Measurements from ENCODE around the gene PLSCR5.
A peak's percentile ranks its signal among the peaks of the same experiment; 100 is the strongest.

Gene PLSCR5

DNA sequence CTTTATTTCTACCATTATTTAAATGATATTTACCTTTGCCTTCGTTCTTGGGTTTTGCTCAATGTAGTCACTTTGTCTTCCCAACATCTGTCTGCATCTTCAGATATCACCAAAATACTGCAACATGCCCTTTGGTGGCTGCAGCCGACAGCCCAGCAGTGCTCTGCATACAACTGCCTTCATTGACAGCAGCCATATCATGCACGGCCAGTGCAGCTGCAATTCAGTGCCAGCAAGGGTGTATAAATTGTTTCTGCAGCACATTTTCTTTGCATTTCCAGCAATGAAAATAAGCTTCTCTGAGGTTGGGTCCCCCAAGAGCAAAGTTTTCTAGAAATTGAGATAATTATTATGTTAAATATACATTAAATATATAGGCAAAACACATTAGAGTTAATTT, 6.0 kb upstream of the PLSCR5 start:
- no peak for DNase-seq (ENCODE audit: low spot score in 2 of 2)
- H3K27ac Mint-ChIP-seq = no peak overlapping the region
- ATAC-seq = no peak
- H3K9me3 Mint-ChIP-seq = no peaks in the 10 kb centered on the region
- no peak overlapping the region for H3K4me3 Mint-ChIP-seq
- H3K4me1 Mint-ChIP-seq = no peaks in the 10 kb centered on the region
- no peaks in the 10 kb centered on the region for H3K36me3 Mint-ChIP-seq

DNA sequence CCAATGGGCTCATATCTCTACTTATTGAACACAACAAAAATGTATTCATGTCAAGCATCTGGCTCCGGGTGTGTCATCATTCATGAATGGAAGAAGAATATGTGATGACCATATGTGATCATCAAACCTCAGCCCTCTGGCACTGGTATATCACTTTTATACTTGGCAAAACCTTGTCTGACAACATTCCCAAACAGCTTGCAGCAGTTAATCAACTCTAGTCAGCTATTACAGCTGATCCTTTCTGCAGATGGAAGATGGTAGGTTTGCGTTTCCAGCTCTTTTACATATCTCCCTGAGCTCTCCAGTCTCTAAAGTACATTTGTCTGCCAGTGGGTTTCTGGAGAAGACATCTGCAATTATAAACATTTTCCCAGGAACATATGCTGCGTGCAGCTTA, 6.6 kb downstream of the PLSCR5 start:
- Mint-ChIP-seq H3K27ac (no peak overlapping the region), H3K9me3 (no peaks in the 10 kb centered on the region), H3K4me1 (no peaks in the 10 kb centered on the region), H3K4me3 (no peak overlapping the region), H3K36me3 (no peaks in the 10 kb centered on the region)
- ATAC-seq (no peak), DNase-seq (ENCODE audit: low spot score in 2 of 2) (no peak)

- ATAC-seq (no peak), DNase-seq (ENCODE audit: low spot score in 2 of 2) (no peak)
- H3K36me3 Mint-ChIP-seq = no peaks in the 10 kb centered on the region
- no peaks in the 10 kb centered on the region for H3K9me3 Mint-ChIP-seq
- no peak overlapping the region for H3K4me3 Mint-ChIP-seq
- no peak overlapping the region for H3K27ac Mint-ChIP-seq
- no peaks in the 10 kb centered on the region for H3K4me1 Mint-ChIP-seq
These were observed 10.2 kb downstream of the PLSCR5 start for GRCh38 chr3:146594843-146595482.

GRCh38 chr3:146593776-146594175, 11.4 kb downstream of the PLSCR5 start:
- DNase-seq (ENCODE audit: low spot score in 2 of 2) = no peak
- H3K36me3 Mint-ChIP-seq = no peaks in the 10 kb centered on the region
- no peak for ATAC-seq

DNA sequence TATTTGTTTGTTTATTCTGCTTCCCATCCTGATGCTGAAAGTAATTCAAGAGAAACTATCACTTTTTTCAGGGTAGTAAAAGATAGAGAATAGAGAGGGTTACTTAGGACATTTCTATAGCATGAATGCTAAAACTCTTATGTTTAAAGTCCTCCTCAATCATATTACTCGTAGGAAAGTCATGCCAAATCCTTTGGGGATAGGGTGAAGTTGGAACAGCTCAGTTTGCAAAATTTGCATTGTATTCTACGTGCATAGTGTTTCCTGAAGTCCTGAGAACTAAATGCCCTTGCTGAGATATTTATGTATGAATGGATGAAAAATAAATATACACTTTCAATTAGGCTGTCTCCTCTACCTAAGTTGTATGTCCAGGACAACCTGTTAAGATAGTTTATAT, 14.6 kb downstream of the PLSCR5 start:
- DNase-seq (ENCODE audit: low spot score in 2 of 2) (no peak), ATAC-seq (no peak)
- H3K36me3 Mint-ChIP-seq = no peaks in the 10 kb centered on the region
- H3K9me3 Mint-ChIP-seq = no peaks in the 10 kb centered on the region
- H3K4me3 Mint-ChIP-seq = no peak overlapping the region
- no peak overlapping the region for H3K27ac Mint-ChIP-seq
- H3K4me1 Mint-ChIP-seq = no peaks in the 10 kb centered on the region

More at GRCh38 chr3:146593776-146594175, 11.4 kb downstream of the PLSCR5 start:
- Mint-ChIP-seq H3K4me3 (no peak overlapping the region), H3K27ac (no peak overlapping the region), H3K4me1 (no peaks in the 10 kb centered on the region), H3K9me3 (no peaks in the 10 kb centered on the region)

GRCh38 chr3:146589899-146590508, 15.1 kb downstream of the PLSCR5 start:
- Mint-ChIP-seq H3K4me1 (no peaks in the 10 kb centered on the region), H3K27ac (no peak overlapping the region), H3K4me3 (no peak overlapping the region), H3K36me3 (no peaks in the 10 kb centered on the region), H3K9me3 (no peaks in the 10 kb centered on the region)
- ATAC-seq (no peak), DNase-seq (ENCODE audit: low spot score in 2 of 2) (no peak)

- H3K4me1 Mint-ChIP-seq = no peaks in the 10 kb centered on the region
- DNase-seq (ENCODE audit: low spot score in 2 of 2) = no peak
- H3K4me3 Mint-ChIP-seq = no peak overlapping the region
- H3K27ac Mint-ChIP-seq = no peak overlapping the region
- ATAC-seq = no peak
- no peaks in the 10 kb centered on the region for H3K9me3 Mint-ChIP-seq
- no peaks in the 10 kb centered on the region for H3K36me3 Mint-ChIP-seq
These were observed 20.0 kb downstream of the PLSCR5 start for GRCh38 chr3:146585156-146585555.

DNA sequence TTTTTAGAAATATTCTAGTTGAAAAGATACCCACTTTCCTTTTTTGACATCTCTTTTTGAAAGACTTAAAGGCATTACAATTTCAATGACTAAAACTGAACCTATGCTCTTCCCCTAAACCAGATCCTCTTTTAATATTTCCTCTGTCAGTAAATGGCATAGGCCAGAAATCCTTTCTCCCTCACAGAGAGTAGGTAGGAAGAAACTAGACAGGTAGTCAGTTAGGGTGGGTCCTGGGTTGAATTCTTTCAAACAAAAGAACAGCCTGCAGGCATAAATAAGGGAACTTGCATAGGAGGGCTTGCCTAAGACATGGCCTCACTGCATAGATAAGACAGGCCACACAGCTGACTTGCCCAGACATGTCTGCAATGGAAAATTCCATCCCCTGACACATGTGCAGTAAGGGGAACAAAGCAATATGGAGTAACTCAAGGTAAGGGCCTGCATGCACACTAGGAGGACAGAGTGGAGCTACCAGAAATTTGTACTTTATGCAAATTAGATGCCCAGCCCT, 23.1 kb downstream of the PLSCR5 start:
- ATAC-seq (no peak), DNase-seq (ENCODE audit: low spot score in 2 of 2) (no peak)
- Mint-ChIP-seq H3K27ac (no peak overlapping the region), H3K36me3 (no peaks in the 10 kb centered on the region), H3K9me3 (no peaks in the 10 kb centered on the region), H3K4me1 (no peaks in the 10 kb centered on the region), H3K4me3 (no peak overlapping the region)

- H3K9me3 Mint-ChIP-seq = no peaks in the 10 kb centered on the region
- no peak for DNase-seq (ENCODE audit: low spot score in 2 of 2)
- no peaks in the 10 kb centered on the region for H3K4me1 Mint-ChIP-seq
- no peak for ATAC-seq
- H3K4me3 Mint-ChIP-seq = no peak overlapping the region
- H3K27ac Mint-ChIP-seq = no peak overlapping the region
- H3K36me3 Mint-ChIP-seq = no peaks in the 10 kb centered on the region
These were observed 24.0 kb downstream of the PLSCR5 start for GRCh38 chr3:146581080-146581601.

DNA sequence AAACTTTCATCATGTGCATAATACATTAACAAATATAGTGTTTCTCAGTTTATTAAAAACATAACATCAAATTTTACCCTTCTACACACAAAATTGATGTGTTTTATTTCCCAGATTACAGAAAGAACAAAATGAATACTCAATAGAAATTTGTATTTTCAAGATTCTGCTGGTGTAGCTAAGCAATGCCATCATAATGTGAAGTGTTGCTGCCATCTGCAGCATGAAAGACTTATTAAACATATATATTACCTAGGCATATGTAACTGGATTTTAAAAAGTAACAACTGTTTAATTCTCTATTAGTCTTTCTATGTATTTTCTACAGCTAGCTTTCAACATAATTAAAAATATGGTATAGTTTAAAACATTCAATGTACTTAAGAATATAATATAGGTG, 27.5 kb downstream of the PLSCR5 start:
- ATAC-seq = peak; percentile 58
- DNase-seq (ENCODE audit: low spot score in 2 of 2) = no peak
- Mint-ChIP-seq H3K9me3 (no peaks in the 10 kb centered on the region), H3K36me3 (no peaks in the 10 kb centered on the region), H3K4me1 (no peaks in the 10 kb centered on the region), H3K4me3 (no peak overlapping the region), H3K27ac (no peak overlapping the region)

- Mint-ChIP-seq H3K9me3 (no peaks in the 10 kb centered on the region), H3K4me1 (no peaks in the 10 kb centered on the region), H3K36me3 (no peaks in the 10 kb centered on the region), H3K4me3 (no peak overlapping the region), H3K27ac (no peak overlapping the region)
- DNase-seq (ENCODE audit: low spot score in 2 of 2) (no peak), ATAC-seq (no peak)
These were observed 29.5 kb downstream of the PLSCR5 start for GRCh38 chr3:146575636-146576035.

DNA sequence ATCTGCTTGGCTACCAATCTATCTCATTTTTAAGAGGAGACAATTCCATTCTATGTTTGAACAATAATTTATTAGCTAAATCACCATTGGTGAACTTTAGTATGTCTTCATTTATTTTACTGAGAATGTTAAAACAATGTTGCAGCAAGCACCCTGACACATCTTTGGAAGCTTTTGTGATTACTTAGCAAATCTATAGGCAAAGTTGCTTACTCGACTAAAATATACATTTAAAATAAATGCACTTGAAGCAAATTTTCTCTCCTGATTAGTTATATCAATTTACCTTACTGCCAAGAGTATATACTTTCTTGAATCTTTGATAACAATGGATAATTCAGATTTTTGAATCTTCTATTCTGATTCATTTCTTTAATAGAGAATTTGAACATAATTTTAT, 31.0 kb downstream of the PLSCR5 start:
- H3K27ac Mint-ChIP-seq = no peak overlapping the region
- H3K4me3 Mint-ChIP-seq = no peak overlapping the region
- no peaks in the 10 kb centered on the region for H3K36me3 Mint-ChIP-seq

GRCh38 chr3:146569314-146569713, 35.8 kb downstream of the PLSCR5 start:
- Mint-ChIP-seq H3K36me3 (no peaks in the 10 kb centered on the region), H3K4me1 (no peaks in the 10 kb centered on the region), H3K9me3 (no peaks in the 10 kb centered on the region), H3K4me3 (no peak overlapping the region), H3K27ac (no peak overlapping the region)
- DNase-seq (ENCODE audit: low spot score in 2 of 2) (no peak), ATAC-seq (no peak)

More for the DNA sequence above, 31.0 kb downstream of the PLSCR5 start:
- H3K4me1 Mint-ChIP-seq = no peaks in the 10 kb centered on the region
- ATAC-seq (no peak), DNase-seq (ENCODE audit: low spot score in 2 of 2) (no peak)
- H3K9me3 Mint-ChIP-seq = no peaks in the 10 kb centered on the region

- no peak for DNase-seq (ENCODE audit: low spot score in 2 of 2)
- H3K4me3 Mint-ChIP-seq = no peak overlapping the region
- H3K27ac Mint-ChIP-seq = no peak overlapping the region
- no peaks in the 10 kb centered on the region for H3K4me1 Mint-ChIP-seq
- H3K36me3 Mint-ChIP-seq = no peaks in the 10 kb centered on the region
- H3K9me3 Mint-ChIP-seq = no peaks in the 10 kb centered on the region
- no peak for ATAC-seq
These were observed 39.0 kb downstream of the PLSCR5 start for GRCh38 chr3:146566138-146566537.

- H3K36me3 Mint-ChIP-seq = no peaks in the 10 kb centered on the region
- no peak for DNase-seq (ENCODE audit: low spot score in 2 of 2)
- H3K4me1 Mint-ChIP-seq = no peaks in the 10 kb centered on the region
- H3K27ac Mint-ChIP-seq = no peak overlapping the region
- H3K9me3 Mint-ChIP-seq = no peaks in the 10 kb centered on the region
- no peak overlapping the region for H3K4me3 Mint-ChIP-seq
- no peak for ATAC-seq
These were observed 43.3 kb downstream of the PLSCR5 start for GRCh38 chr3:146561879-146562278.

- no peak for DNase-seq (ENCODE audit: low spot score in 2 of 2)
- no peak overlapping the region for H3K27ac Mint-ChIP-seq
- H3K9me3 Mint-ChIP-seq = no peaks in the 10 kb centered on the region
- no peaks in the 10 kb centered on the region for H3K36me3 Mint-ChIP-seq
- H3K4me3 Mint-ChIP-seq = no peak overlapping the region
- ATAC-seq = no peak
- no peaks in the 10 kb centered on the region for H3K4me1 Mint-ChIP-seq
These were observed 43.7 kb downstream of the PLSCR5 start for GRCh38 chr3:146561463-146561862.
